ENCODE data around the gene PFKM.

The PFKM gene

DNA sequence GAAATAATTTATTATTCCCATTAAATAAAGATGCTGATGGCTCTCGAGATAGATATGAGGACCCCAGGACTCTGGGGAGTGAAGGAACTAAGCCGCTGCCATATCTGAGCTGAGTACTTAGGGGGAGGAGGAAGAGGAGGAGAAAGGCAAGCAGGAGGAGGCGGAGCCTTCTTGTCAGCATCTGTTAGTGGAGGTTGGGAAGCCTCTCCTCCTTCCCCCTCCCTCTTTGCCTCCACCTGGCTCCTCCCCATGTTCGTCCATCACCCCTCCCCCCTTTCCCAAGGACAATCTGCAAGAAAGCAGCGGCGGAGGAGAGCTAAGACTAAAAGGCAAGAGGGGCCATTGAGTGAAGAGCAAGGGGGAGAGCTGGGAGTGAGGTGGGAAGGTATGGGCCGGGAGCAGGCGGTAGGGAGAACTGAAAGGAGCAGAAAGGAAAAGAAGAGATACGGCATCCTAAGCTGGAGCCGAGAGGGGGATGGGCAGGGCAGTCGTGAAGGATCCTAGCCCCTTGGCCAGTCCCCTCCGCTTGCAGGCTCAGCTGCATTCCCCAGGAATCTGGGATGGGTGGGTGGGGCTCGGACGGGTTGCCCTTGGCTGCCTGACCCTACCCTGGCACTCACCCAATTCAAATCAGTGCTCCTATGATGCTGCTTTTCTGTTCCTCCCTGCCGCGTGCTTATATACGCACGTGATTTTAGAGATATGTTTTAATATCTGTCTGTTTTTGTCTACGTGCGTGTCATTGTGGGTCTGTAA is at the start of gene PFKM:
PFKM (plus strand) TSS at position 287 of the 756 bp plus-strand sequence. CDS start 3,411 bp downstream, outside the sequence.
- peak; percentile 69 for DNase-seq (ENCODE audit: low read depth, low spot score)
- H3K36me3 ChIP-seq (ENCODE audit: insufficient read depth, low read length) = peaks cover 26% of the 10 kb centered on the region
- H3K27ac ChIP-seq = no peak within 1 kb of the TSS; the same call in 1 of the 2 replicates
- H3K9ac ChIP-seq (ENCODE audit: insufficient read length) = peak within 1 kb of the TSS; percentile 76
- H3K4me3 ChIP-seq = peak within 1 kb of the TSS; percentile 86
- TF ChIP-seq EZH2 (IDR thresholded peaks at IDR 0.05) (no peak), POLR2AphosphoS5 (IDR thresholded peaks at IDR 0.05; ENCODE audit: borderline replicate concordance, low read depth, low read length) (peak; percentile 86), FOXP2 (optimal IDR thresholded peaks at IDR 0.05; ENCODE audit: control extremely low read depth, extremely low read length, insufficient read depth) (no peak)
- H3K9me3 ChIP-seq (ENCODE audit: low read depth, low read length) = no peaks in the 10 kb centered on the region

- Histone ChIP-seq H3K27ac (no peak overlapping the region), H3K4me3 (no peak overlapping the region), H3K9me3 (ENCODE audit: low read depth, low read length) (no peaks in the 10 kb centered on the region), H3K36me3 (ENCODE audit: insufficient read depth, low read length) (peaks cover 78% of the 10 kb centered on the region), H3K9ac (ENCODE audit: insufficient read length) (no peak overlapping the region)
- TF ChIP-seq EZH2 (IDR thresholded peaks at IDR 0.05) (no peak), FOXP2 (optimal IDR thresholded peaks at IDR 0.05; ENCODE audit: control extremely low read depth, extremely low read length, insufficient read depth) (no peak), POLR2AphosphoS5 (IDR thresholded peaks at IDR 0.05; ENCODE audit: borderline replicate concordance, low read depth, low read length) (no peak)
- no peak for DNase-seq (ENCODE audit: low read depth, low spot score)
These were observed 49.1 kb upstream of the PFKM start for GRCh38 chr12:48070033-48070432.

DNA sequence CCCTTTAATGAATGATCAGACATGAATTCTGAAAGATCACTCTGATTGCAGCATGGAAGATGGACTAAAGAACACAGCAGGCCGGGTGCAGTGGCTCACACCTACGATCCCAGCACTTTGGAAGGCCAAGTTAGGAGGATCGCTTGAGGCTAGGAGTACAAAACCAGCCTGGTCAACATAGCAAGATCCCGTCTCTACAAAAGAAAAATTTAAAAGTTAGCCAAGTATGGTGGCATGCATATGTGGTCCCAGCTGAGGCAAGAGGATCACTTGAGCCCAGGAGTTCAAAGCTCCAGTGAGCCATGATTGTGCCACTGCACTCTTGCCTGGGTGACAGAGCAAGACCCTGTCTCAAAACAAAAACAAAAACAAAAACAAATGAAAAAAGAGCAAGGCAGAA is 48.4 kb upstream of the PFKM start:
- DNase-seq (ENCODE audit: low read depth, low spot score) = no peak
- no peak overlapping the region for H3K9ac ChIP-seq (ENCODE audit: insufficient read length)
- no peak overlapping the region for H3K4me3 ChIP-seq
- TF ChIP-seq EZH2 (IDR thresholded peaks at IDR 0.05) = no peak
- TF ChIP-seq POLR2AphosphoS5 (IDR thresholded peaks at IDR 0.05; ENCODE audit: borderline replicate concordance, low read depth, low read length) = no peak
- TF ChIP-seq FOXP2 (optimal IDR thresholded peaks at IDR 0.05; ENCODE audit: control extremely low read depth, extremely low read length, insufficient read depth) = no peak
- no peak overlapping the region for H3K27ac ChIP-seq
- peaks cover 74% of the 10 kb centered on the region for H3K36me3 ChIP-seq (ENCODE audit: insufficient read depth, low read length)
- no peaks in the 10 kb centered on the region for H3K9me3 ChIP-seq (ENCODE audit: low read depth, low read length)

DNA sequence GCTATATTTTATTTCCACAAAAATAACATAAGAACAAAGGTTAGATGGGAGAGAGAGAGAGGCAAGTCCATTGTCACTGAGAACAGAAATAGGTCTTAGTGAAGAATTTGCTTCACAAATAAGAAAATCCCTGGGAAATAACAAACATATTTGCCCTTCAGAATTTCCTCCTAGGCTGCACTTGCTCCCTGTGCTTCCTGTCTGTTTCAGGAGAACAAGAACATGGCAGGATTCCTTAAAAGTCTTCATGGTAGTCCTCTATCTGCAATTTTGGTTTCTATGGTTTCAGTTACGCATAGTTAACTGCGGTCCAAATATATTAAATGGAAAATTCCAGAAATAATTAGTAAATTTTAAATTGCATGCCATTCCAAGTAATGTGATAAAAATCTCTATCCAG is 47.4 kb upstream of the PFKM start:
- H3K4me3 ChIP-seq = no peak overlapping the region
- H3K9ac ChIP-seq (ENCODE audit: insufficient read length) = no peak overlapping the region
- peaks cover 63% of the 10 kb centered on the region for H3K36me3 ChIP-seq (ENCODE audit: insufficient read depth, low read length)
- H3K27ac ChIP-seq = no peak overlapping the region
- TF ChIP-seq POLR2AphosphoS5 (IDR thresholded peaks at IDR 0.05; ENCODE audit: borderline replicate concordance, low read depth, low read length) (no peak), EZH2 (IDR thresholded peaks at IDR 0.05) (no peak), FOXP2 (optimal IDR thresholded peaks at IDR 0.05; ENCODE audit: control extremely low read depth, extremely low read length, insufficient read depth) (no peak)
- no peaks in the 10 kb centered on the region for H3K9me3 ChIP-seq (ENCODE audit: low read depth, low read length)
- no peak for DNase-seq (ENCODE audit: low read depth, low spot score)

DNA sequence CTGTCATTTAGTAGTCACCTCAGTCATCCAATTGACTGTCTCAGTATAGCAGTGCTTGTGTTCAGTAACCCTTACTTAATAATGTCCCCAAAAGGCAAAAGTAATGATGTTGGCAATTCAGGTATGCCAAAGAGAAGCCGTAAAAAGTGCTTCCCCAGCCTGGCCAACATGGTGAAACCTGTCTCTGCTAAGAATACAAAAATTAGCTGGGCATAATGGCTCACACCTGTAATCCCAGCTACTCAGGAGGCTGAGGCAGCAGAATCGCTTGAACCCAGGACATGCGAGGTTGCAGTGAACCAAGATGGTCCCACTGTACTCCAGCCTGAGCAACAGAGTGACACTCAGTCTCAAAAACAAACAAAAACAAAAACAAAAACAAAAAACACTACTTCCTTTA is 46.9 kb upstream of the PFKM start:
- Histone ChIP-seq H3K4me3 (no peak overlapping the region), H3K9ac (ENCODE audit: insufficient read length) (no peak overlapping the region), H3K9me3 (ENCODE audit: low read depth, low read length) (no peaks in the 10 kb centered on the region), H3K27ac (no peak overlapping the region), H3K36me3 (ENCODE audit: insufficient read depth, low read length) (peaks cover 62% of the 10 kb centered on the region)
- no peak for DNase-seq (ENCODE audit: low read depth, low spot score)
- TF ChIP-seq POLR2AphosphoS5 (IDR thresholded peaks at IDR 0.05; ENCODE audit: borderline replicate concordance, low read depth, low read length) = no peak
- TF ChIP-seq EZH2 (IDR thresholded peaks at IDR 0.05) = no peak
- TF ChIP-seq FOXP2 (optimal IDR thresholded peaks at IDR 0.05; ENCODE audit: control extremely low read depth, extremely low read length, insufficient read depth) = no peak

DNA sequence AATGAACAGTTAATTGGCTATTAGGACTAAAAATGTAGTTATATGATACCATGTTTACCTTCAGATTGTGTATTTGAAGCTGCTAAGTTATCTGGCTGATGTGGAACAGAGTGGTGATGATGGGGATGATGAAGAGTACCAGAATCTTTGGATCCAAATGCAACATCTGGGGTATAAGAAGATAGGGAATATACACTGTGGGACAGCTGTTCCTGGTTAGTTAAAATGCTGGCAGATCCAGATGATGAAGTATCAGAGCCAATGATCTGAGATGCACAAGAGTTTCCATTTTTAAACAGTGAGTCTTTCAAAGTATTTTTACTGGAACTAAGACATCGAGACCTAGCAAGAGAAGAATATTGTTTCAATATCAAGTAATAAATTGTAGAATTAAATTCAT is 44.9 kb upstream of the PFKM start:
- H3K9me3 ChIP-seq (ENCODE audit: low read depth, low read length) = no peaks in the 10 kb centered on the region
- H3K27ac ChIP-seq = no peak overlapping the region
- no peak overlapping the region for H3K4me3 ChIP-seq
- no peak for DNase-seq (ENCODE audit: low read depth, low spot score)
- no peak overlapping the region for H3K9ac ChIP-seq (ENCODE audit: insufficient read length)
- H3K36me3 ChIP-seq (ENCODE audit: insufficient read depth, low read length) = peaks cover 67% of the 10 kb centered on the region
- TF ChIP-seq EZH2 (IDR thresholded peaks at IDR 0.05) = no peak
- no peak for TF ChIP-seq POLR2AphosphoS5 (IDR thresholded peaks at IDR 0.05; ENCODE audit: borderline replicate concordance, low read depth, low read length)
- TF ChIP-seq FOXP2 (optimal IDR thresholded peaks at IDR 0.05; ENCODE audit: control extremely low read depth, extremely low read length, insufficient read depth) = no peak

- DNase-seq (ENCODE audit: low read depth, low spot score) = no peak
- H3K36me3 ChIP-seq (ENCODE audit: insufficient read depth, low read length) = peaks cover 63% of the 10 kb centered on the region
- no peak overlapping the region for H3K27ac ChIP-seq
- no peak for TF ChIP-seq FOXP2 (optimal IDR thresholded peaks at IDR 0.05; ENCODE audit: control extremely low read depth, extremely low read length, insufficient read depth)
- no peak for TF ChIP-seq POLR2AphosphoS5 (IDR thresholded peaks at IDR 0.05; ENCODE audit: borderline replicate concordance, low read depth, low read length)
- TF ChIP-seq EZH2 (IDR thresholded peaks at IDR 0.05) = no peak
- no peak overlapping the region for H3K9ac ChIP-seq (ENCODE audit: insufficient read length)
- H3K4me3 ChIP-seq = no peak overlapping the region
- H3K9me3 ChIP-seq (ENCODE audit: low read depth, low read length) = no peaks in the 10 kb centered on the region
These were observed 43.3 kb upstream of the PFKM start for GRCh38 chr12:48075832-48076231.

DNA sequence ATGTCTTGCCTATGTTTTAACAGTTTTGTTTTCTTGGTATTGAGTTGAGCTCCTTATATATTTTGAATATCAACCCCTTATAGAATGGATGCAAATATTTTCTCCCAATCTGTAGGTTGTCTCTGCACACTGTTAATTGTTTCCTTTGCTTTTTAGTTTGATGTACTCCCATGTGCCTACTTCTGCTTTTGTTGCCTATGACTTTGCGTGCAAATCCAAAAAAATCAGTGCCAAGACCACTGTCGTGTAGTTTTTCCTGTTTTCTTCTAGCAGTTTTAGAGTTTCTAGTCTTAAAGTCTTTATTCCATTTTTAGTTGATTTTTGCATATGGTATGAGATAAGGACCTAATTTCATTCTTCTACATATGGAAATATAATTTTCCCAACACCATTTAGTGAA is 42.1 kb upstream of the PFKM start:
- DNase-seq (ENCODE audit: low read depth, low spot score) = no peak
- Histone ChIP-seq H3K9ac (ENCODE audit: insufficient read length) (no peak overlapping the region), H3K9me3 (ENCODE audit: low read depth, low read length) (no peaks in the 10 kb centered on the region), H3K4me3 (no peak overlapping the region), H3K36me3 (ENCODE audit: insufficient read depth, low read length) (peaks cover 59% of the 10 kb centered on the region), H3K27ac (no peak overlapping the region)
- TF ChIP-seq FOXP2 (optimal IDR thresholded peaks at IDR 0.05; ENCODE audit: control extremely low read depth, extremely low read length, insufficient read depth) (no peak), EZH2 (IDR thresholded peaks at IDR 0.05) (no peak), POLR2AphosphoS5 (IDR thresholded peaks at IDR 0.05; ENCODE audit: borderline replicate concordance, low read depth, low read length) (no peak)

Data from SK-N-MC (cell line).